Skin of body (tissue), 2 donors: ENCODE results near the gene SMIM5. TPM values are rescaled to one million over a fixed set of nuclear protein-coding genes. Genes with fewer than 3 reads are reported as not detected.
"Not testable (repeated sequence)": the region's sequence is repeated elsewhere in the genome, so short reads cannot be mapped to it uniquely, and the experiment has no call there.

Experiments
- DNase-seq: peaks from one replicate; lab custom pipeline; 2025; lab: John Stamatoyannopoulos, UW
- total RNA-seq: library from RNA; depleted of rRNA; stranded (reverse); fragments of >200 nt; gene quantifications from one replicate; pipeline ENCODE4 v1.2.3, GENCODE V29; 2014

Gene SMIM5, protein sequence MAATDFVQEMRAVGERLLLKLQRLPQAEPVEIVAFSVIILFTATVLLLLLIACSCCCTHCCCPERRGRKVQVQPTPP
- 7.2 TPM for total RNA-seq

DNA sequence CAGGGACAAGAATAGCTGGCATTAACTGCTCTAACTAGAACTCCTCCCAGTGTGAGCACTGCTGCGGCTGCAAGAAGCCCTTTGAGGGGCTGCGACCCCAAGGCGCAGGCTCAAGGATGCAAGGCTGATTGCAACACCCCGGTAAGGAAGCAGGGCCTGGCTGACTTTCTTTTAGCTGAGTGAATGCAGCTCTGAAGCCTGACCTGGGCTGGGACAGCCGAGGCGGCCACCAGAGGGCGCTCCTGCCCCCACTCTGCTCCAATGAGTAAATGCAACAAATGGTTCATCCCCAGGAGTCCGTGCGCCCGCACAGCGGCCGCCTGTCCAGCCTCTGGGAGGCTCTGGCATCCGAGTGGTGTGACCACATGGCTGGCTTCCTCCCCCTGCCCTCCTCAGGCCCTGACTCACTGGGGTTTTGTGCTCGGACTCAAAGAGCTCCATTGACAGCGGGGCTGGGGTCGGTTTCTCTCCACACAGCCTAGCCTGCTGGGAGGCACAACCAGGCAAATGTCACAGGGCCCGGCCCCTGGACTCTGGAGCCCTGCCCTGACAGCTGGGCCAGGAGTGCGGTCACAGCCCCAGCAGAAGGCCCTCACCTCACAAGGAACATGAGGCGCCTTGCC is at the start of gene SMIM5:
Gene SMIM5 (plus strand): TSS at position 572 of the 623 bp plus-strand sequence. CDS start 6,768 bp downstream, outside the sequence.
- DNase-seq: peak; percentile 57

DNA sequence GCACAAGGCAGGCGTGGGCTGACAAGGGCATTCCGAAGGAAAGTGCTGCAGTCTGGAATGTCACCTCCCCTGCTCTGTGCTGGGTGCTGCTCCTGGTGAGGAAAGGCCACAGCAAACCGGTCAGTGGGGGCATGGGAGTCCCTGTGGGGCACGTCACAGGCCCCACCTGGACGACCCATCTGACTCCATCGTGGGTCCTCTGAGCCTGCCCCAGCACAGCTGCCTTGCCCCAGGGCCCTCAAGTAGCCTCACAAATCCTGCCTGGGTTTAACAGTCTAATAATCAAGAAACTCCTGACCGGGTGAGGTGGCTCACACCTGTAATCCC is 48.4 kb upstream of the SMIM5 start:
- no peak for DNase-seq

DNA sequence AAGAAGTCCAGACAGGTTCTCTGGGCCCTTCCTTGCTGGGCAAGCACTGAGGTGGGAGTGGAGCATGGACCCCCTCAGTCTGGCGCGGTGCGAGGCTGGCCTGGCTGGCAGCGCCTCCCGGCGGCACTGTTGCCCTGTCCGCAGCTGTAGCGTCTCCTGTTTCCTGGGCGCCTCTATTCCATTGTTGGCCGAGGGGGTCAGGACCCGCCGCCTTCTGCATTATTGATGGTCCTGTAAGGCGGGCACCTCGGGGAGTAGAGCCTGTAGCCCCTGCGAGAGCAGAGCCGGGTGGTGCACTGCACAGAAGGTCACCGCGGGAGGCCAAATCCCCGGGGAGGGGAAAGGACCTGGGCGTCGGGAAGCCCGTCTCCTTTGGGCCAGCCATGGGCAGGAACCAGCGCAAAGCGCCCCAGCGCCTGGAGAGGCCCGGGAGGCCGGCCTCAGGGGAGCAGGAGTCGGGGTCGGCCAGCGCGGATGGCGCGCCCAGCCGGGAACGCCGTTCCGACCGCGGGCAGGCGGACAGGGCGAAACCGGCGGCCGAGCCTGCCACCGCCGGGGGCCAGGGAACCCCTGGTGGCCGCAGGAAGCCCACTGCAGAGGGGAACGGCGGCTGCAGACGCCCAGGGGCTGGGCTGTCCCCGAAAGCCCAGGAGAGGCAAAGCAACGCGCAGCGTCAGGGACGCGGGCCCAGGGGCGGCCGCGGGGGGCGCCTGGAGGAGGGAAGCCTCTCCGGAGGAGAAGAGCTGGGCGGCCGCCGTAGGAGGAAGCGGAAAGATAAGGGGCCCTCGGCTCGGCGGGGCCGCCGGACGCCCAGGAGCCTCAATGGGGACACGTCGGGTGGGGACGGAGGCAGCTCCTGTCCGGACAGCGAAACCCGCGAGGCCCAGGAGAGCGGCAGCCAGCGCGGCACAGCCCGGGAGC is 45.3 kb upstream of the SMIM5 start, which contains the start of gene MYO15B:
Gene MYO15B (plus strand): TSS at position 126 of the 921 bp plus-strand sequence. CDS start 258 bp downstream, at position 384.
- DNase-seq: no peak

DNA sequence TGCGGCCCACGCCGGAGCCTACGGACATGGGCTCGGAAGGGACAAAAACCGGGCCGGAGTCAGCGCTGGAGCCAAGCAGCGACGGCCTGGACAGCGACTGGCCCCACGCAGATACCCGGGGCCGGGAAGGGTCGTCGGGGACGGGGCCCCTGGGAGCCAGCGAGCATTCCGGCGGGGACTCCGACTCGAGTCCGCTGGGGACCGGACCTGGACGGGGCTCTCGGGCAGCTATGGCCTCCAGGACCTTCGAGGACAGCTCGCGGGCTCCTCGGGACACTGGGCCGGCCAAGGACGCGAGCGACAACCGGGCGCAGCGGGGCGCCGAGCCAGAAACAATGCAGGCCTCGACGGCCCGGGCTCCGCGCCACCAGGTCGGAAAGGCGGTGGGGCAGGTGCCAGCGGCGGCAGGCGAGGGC is 44.6 kb upstream of the SMIM5 start:
- no peak for DNase-seq

DNA sequence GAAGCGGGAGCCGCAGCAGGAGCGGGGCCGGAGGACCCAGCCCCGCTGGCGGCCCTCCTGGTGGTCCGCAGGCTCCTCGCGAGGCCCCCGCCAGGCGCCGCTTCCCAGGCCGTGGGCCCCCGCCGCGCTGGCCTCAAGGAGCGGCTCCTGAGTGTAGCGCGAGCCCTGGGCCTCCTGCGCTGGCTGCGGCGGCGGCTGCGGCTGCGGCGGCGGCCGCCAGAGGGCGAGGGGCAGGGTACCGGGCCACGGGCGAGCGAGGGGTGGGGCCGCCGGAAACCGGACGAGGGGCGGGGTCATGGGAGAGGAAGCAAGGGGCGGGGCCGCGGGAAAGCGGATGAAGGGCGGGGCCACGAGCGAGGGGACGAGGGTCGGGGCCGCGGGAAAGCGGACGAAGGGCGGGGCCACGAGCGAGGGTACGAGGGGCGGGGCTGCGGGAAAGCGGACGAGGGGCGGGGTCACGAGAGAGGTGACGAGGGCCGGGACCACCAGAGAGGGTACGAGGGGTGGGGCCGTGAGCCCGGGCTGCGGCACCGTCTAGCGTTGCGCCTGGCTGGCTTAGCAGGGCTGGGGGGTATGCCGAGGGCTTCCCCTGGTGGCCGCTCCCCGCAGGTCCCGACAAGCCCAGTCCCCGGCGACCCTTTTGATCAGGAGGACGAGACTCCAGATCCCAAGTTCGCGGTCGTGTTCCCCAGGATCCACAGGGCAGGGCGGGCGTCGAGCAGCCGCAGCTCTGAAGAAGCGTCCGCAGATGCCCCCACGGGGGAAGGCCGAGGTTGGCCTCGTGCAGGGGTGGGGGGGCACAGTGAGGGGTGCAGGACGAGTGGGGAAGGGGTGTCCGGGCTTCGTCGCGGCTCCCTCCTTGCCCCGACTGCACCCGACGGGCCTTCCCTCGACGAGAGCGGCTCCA is 44.0 kb upstream of the SMIM5 start:
- DNase-seq: peak; percentile 87

DNA sequence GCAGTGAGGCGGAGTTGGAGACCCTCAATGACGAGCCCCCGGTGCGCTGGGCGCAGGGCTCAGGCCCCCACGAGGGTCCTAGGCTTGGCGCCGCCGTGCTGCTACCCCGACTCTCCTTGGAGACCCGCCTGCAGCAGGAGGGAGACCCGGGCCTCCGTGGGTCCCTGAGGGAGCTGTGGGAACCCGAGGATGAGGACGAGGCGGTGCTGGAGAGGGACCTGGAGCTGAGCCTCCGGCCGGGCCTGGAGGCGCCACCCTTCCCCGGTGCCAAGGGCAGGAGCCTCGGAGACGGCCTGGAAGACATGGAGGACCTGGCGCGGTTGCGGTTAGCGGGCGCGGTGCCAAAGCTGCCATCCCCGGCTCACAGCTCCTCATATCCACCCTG is 43.3 kb upstream of the SMIM5 start:
- no peak for DNase-seq

DNA sequence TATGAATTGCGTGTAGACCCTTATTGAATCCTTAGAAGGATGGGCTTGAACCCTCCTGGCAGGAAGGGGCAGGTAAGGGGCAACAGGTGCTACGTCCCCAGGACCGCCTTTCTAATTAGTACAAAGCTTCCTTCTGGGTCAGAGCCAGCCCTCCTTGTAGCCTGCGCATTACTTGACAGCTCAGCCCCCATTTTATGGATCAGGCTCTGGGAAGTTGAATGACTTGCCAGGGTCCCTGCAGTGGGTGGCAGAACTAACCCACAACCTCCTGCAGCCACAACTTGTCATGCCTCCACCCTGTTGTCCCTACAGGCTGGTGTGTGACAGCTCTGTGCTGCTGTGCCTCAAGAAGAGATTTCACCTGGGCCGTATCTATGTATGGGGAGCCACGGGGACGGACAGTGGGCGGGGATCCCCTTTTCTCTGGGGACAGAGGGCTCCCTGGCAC is 42.9 kb upstream of the SMIM5 start:
- no peak for DNase-seq

DNA sequence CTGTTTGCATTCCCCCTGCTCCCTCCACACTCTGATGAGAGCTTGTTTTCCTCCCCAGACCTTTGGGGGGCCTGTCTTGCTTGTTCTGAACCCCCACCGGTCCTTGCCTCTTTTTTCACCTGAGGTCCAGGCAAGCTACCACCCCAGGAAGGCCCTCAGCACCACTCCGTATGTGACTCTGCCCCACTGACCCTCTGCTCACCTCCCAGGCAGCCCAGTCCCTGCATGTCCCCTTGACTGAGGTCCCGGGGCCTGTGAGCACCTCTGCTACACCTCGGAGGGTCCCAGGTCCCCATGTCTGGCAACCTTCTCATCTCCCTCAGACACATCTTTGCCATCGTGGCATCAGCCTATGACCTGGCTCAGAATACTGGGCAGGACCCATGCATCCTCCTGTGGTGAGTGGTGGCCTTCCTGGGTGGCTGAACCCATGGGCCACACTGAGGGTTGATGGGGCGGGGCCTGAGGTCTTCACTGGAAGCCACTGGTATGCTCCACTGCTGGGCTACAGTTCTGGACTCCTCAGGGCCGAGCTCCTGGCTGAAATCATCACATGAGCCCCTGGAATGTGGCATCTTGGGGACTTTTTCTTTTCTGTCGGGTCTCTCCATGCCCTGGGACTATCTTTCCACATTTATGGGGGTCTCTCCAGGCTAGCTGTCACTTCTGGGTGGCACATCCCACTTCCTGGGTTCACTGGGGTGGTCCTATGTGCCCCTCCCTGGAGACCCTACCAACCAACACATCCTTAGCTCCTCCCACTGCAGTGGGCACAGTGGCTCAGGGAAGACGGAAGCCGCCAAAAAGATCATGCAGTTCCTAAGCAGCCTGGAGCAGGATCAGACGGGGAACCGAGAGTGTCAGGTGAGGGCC is 42.1 kb upstream of the SMIM5 start:
- no peak for DNase-seq

DNA sequence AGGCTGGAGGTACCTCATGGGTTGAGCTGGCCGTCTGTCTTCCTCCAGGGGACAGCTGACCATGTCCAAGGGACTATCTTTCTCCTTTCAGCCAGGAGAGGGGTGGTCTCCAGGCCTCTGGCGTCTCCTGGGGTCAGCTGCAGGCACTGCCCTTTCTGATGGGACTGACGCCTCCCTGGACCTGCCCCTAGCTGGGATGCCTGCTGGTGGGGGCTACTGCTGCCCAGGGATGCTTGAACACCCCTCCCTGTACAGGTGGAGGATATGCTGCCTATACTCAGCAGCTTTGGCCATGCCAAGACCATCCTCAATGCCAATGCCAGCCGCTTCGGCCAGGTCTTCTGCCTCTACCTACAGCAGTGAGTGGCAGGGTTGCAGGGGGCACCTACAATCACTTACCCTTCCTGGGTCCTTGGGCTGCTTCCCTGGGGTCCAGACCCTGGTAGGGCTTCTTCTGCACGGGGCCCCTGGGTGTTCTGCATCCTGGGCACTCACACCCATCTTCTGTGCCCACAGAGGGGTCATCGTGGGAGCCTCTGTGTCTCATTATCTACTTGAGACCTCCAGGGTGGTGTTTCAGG is 41.4 kb upstream of the SMIM5 start:
- no peak for DNase-seq

DNA sequence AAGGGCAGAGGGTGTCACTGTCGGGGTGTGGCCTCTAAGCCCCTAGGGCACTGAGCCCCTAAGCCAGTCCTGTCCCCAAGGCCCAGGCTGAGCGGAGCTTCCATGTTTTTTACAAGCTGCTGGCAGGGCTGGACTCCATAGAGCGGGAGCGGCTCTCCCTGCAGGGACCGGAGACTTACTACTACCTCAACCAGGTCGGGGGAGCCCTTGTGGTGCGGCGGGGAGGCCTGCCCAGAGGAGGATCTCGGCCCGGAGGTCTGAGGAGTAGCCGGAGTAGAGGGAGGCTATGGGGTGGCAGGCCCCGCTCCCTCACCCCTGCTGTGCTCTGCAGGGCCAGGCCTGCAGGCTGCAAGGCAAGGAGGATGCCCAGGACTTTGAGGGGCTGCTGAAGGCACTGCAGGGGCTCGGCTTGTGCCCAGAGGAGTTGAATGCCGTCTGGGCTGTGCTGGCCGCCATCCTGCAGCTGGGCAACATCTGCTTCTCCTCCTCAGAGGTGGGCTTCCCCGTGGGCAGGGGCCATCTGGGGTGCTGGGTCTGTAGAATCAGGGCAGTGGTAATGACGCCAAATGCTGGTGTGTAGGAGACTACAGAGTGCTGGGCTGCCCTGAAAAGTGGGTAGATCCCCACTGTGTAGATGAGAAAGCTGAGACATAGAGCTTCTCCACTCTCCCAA is 40.8 kb upstream of the SMIM5 start:
- DNase-seq: no peak

DNA sequence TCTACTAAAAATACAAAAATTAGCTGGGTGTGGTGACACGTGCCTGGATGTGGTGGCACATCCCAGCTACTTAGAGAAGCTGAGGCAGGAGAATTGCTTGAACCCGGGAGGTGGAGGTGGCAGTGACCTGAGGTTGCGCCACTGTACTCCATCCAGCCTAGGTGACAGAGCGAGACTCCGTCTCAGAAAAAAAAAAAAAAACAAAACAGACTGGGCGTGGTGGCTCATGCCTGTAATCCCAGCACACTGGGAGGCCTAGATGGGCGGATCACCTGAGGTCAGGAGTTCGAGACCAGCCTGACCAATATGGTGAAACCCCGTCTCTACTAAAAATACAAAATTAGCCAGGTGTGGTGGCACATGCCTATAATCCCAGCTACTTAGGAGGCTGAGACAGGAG is 39.8 kb upstream of the SMIM5 start:
- DNase-seq: not testable (repeated sequence)

DNA sequence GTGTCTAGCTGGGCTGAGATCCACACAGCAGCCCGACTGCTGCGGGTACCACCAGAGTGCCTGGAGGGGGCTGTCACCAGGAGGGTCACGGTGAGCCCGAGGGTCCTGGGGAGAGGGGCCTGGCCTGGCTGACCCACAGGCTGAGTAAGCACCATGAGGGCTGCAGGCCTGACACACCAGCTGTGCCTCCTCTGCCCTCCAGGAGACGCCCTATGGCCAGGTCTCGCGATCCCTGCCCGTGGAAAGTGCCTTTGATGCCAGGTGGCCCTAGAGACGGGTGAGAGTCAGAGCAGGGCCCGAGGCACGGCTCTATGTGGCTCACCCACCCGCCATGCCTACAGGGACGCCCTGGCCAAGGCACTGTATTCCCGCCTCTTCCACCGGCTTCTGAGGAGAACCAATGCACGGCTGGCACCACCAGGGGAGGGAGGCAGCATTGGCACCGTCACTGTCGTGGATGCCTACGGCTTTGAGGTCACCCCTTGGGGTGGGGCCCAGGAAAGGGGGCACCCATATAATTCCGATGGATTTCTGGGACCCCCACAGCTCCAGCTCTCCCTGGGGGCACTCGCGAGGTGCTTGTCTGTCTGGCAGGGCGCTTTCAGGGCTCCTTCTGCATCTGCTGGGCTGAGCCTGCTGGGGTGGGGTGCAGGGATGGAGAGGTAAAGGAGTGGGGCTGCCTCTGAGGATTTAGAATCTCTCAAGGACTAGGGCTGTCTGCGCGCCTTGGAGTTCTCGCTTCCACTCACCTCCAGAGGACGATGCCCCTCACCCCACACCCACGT is 38.5 kb upstream of the SMIM5 start:
- no peak for DNase-seq

DNA sequence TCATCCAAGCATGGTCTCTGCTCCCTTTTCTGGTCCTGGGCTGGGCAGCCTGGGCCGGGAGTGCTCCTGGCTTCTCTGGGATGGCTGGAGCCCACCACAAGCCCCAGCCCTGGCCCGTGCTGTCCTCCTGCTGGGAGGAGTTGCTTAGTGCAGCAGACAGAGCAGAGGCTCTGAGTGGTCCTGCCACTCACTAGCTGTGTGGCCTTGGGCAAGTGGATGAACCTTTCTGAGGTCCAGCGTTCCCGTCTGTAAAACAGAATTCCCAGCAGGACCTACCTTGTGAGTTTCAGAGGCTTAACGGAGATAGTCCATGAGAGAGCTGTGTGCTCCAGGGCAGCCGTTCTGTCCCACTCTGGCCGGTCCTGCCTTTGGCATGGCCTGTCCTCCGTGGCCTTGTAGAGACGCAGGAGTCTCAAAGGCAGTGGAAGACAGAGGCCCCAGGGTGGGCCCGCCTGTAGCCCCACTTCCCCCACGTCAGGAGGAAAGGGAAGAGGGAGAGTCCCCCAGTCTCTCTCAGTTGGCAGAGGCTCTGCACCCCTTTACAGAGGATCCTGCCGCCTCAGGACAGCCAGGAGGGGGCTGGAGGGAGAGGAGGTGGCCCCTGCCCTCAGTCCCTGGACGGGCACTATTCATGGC is 37.8 kb upstream of the SMIM5 start:
- DNase-seq: no peak

DNA sequence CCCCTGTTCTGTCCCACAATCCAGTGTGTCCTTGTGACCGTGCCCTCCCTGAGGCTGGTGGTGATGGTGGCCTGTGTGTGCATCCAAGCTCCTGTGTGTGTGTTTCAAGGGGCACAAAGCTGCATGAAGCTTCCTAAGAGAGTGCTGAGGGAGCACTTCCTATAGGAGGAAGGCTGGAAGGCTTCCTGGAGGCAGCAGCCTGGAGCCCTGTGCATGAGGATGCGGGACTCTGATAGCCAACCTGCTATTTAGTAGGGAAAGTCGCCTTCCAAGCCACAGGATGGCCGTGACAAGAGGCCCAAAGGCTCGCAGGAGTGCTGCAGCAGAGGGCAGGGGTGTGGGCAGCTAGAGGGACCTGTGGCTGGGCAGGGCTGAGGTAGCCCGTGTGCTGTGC is 37.3 kb upstream of the SMIM5 start:
- DNase-seq: no peak

DNA sequence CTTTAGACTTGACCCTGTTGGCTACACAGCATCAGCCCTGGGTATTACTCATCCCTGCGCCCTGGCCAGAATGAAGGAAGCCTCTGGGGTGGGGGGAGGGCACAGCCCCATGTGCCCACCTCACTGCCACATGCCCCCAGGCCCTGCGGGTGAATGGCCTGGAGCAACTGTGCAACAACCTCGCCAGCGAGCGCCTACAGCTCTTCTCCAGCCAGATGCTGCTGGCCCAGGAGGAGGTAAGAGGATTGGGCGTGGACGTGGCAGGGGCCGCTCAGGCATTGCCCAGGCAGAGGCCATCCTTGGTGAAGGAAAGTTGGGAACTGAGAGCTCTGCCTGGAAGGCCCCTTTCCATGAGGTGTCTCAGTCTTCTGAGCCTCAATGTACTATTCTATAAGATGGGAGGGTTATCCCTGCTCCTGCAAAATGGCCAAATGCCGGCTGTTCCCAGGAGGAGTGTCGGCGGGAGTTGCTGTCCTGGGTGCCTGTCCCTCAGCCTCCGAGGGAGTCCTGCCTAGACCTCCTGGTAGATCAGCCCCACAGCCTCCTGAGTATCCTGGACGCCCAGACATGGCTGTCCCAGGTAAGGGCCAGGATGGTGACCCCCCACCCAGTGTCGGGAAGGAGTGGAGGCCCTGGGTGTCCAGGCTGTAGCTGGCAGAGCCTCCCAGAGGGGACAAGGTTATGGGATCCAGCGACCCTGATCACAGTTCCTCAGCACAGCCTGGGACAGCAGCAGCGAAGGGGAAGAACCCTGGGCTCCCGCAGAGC is 36.7 kb upstream of the SMIM5 start:
- no peak for DNase-seq

DNA sequence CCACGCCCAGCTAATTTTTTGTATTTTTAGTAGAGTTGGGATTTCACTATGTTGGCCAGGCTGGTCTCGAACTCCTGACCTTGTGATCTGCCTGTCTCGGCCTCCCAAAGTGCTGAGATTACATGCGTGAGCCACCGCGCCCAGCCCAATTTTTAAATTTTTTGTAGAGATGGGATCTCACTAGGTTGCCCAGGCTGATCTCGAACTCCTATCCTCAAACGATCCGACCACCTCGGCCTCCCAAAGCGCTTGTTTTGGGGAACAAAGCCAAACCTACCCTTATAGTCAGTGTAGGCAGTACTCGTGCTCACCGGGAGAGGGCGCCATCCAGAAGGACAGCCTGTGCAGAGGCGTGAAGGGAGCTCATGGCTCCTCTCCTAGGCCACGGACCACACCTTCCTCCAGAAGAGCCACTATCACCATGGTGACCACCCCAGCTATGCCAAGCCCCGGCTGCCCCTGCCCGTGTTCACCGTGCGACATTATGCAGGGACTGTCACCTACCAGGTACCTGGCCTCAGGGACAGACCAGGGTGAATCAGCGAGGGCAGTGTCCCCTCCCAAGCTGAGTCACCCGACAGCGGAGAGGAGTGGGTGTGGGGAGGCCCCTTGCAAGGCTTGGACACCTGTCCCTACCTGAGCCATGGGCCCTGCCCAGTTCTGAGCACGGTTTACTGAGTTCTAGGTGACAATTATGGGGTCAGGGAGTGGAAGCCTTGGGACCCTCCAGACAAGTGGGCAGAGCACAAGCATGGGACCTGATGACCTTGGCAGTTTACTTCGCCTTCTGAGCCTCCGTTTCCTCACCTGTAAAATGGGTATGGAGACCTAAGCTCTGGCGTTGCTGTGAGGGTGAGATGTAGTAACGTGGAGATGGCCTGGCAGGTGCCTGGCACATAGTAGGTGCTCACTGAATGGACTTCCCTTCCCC is 31.9 kb upstream of the SMIM5 start:
- DNase-seq: no peak
